ENCODE measurements around the gene PDE3B. TPM values are rescaled to one million over a fixed set of nuclear protein-coding genes. Genes with fewer than 3 reads are reported as not detected.
"Not testable (repeated sequence)": the region's sequence is repeated elsewhere in the genome, so short reads cannot be mapped to it uniquely, and the experiment has no call there.

The PDE3B gene
- total RNA-seq, 5 donors from 2014 or later (not counting 1 experiment from before 2014, with no cell fraction given) = 130 to 162 (median 143) TPM

GRCh38 chr11:14793546-14793945 is 149.9 kb downstream of the PDE3B start:
- WGBS (ENCODE audit: insufficient coverage) = no CpG with 5 or more reads among the region's 2 CpGs
- Mint-ChIP-seq H3K4me1 (peaks cover 29 to 53% (median 38%) of the 10 kb centered on the region in 3 donors), H3K4me3 (no peak overlapping the region), H3K27ac (no peak overlapping the region), H3K9me3 (peaks cover 0 to 5% (median 4%) of the 10 kb centered on the region in 3 donors), H3K36me3 (peaks cover 58% of the 10 kb centered on the region), H3K27me3 (no peaks in the 10 kb centered on the region)
- no peaks in the 10 kb centered on the region for H3K4me1 ChIP-seq (ENCODE audit: control insufficient read depth in 1 of 2, extremely low read depth in 1 of 2, insufficient read depth in 2 of 2, low read length in 2 of 2)
- ChIA-PET CTCF (interaction anchor here in 1 of 2 donors (0.7 kb wide), 1 partner anchor 39 kb away, joined by 4 read pairs; no protein-coding TSS in a partner anchor), POLR2A (interaction anchor here (0.8 to 1.2 kb wide), 2 partner anchors 27 to 247 kb away, joined by 3 to 5 read pairs; no protein-coding TSS in a partner anchor)
- H3K36me3 ChIP-seq (ENCODE audit: control insufficient read depth in 2 of 2, extremely low read depth in 1 of 2, insufficient read depth in 1 of 2, low read length in 1 of 2) = peaks cover 4 to 13% of the 10 kb centered on the region in 2 donors
- H3K4me3 ChIP-seq (ENCODE audit: control insufficient read depth in 1 of 2, extremely low read depth in 1 of 2, low read length in 1 of 2) = no peak overlapping the region
- DNase-seq (no peak), ATAC-seq (replicated peaks in 1 of 4) (no peak)
- no peaks in the 10 kb centered on the region for H3K9me3 ChIP-seq
- H3K27ac ChIP-seq (ENCODE audit: low read length) = no peak overlapping the region
- no peaks in the 10 kb centered on the region for H3K27me3 ChIP-seq (replicated peaks in 1 of 2; ENCODE audit: control insufficient read depth in 2 of 2, extremely low read depth in 1 of 2, insufficient read depth in 2 of 2, low read length in 1 of 2)

GRCh38 chr11:14796028-14796427 is 152.4 kb downstream of the PDE3B start:
- 100% methylated on average over 1 of the region's 4 CpGs for WGBS (ENCODE audit: insufficient coverage)
- H3K27me3 Mint-ChIP-seq; H3K27ac Mint-ChIP-seq; H3K4me3 ChIP-seq (ENCODE audit: control insufficient read depth in 1 of 2, extremely low read depth in 1 of 2, low read length in 1 of 2); H3K27me3 ChIP-seq (replicated peaks in 1 of 2; ENCODE audit: control insufficient read depth in 2 of 2, extremely low read depth in 1 of 2, insufficient read depth in 2 of 2, low read length in 1 of 2); DNase-seq; H3K4me1 ChIP-seq (ENCODE audit: control insufficient read depth in 1 of 2, extremely low read depth in 1 of 2, insufficient read depth in 2 of 2, low read length in 2 of 2); H3K27ac ChIP-seq (ENCODE audit: low read length); H3K4me3 Mint-ChIP-seq; H3K9me3 ChIP-seq; ATAC-seq (replicated peaks in 1 of 4); H3K9me3 Mint-ChIP-seq: not testable (repeated sequence)
- peaks cover 39 to 57% (median 47%) of the 10 kb centered on the region in 3 donors for H3K4me1 Mint-ChIP-seq
- peaks cover 73% of the 10 kb centered on the region for H3K36me3 Mint-ChIP-seq
- ChIA-PET CTCF (interaction anchor here in 1 of 2 donors (1.0 kb wide), 1 partner anchor 110 kb away, joined by 3 read pairs; no protein-coding TSS in a partner anchor), POLR2A (interaction anchor here in 1 of 2 donors (0.7 kb wide), 1 partner anchor 162 kb away, joined by 3 read pairs; no protein-coding TSS in a partner anchor)
- peaks cover 4 to 12% of the 10 kb centered on the region in 2 donors for H3K36me3 ChIP-seq (ENCODE audit: control insufficient read depth in 2 of 2, extremely low read depth in 1 of 2, insufficient read depth in 1 of 2, low read length in 1 of 2)

DNA sequence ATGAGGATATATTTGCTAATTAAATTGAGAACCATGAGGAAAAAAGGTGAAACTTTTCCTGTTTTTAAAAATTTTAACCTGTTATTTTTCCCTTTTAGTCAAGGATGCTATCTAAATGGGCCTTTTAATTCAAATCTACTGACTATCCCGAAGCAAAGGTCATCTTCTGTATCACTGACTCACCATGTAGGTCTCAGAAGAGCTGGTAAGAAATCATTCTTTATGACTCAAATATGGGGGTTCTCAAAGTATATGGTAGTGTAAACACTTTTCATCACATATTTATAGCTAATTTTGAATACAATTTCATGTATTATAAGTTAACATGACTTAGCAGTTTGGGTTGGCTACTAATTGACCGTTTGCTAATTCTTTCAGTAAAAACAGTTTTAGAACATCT is 160.2 kb downstream of the PDE3B start:
- H3K27ac ChIP-seq (ENCODE audit: low read length) = no peak overlapping the region
- no peak for ATAC-seq (replicated peaks in 1 of 4)
- H3K9me3 ChIP-seq = peaks cover 3% of the 10 kb centered on the region
- CTCF ChIA-PET = no interaction called here
- H3K4me3 ChIP-seq (ENCODE audit: control insufficient read depth in 1 of 2, extremely low read depth in 1 of 2, low read length in 1 of 2) = no peak overlapping the region
- peaks cover 0 to 31% of the 10 kb centered on the region in 2 donors for H3K36me3 ChIP-seq (ENCODE audit: control insufficient read depth in 2 of 2, extremely low read depth in 1 of 2, insufficient read depth in 1 of 2, low read length in 1 of 2)
- Mint-ChIP-seq H3K27me3 (no peaks in the 10 kb centered on the region), H3K9me3 (peaks cover 3 to 12% (median 8%) of the 10 kb centered on the region in 3 donors), H3K27ac (no peak overlapping the region), H3K4me1 (peaks cover 12 to 30% (median 25%) of the 10 kb centered on the region in 3 donors), H3K4me3 (no peak overlapping the region), H3K36me3 (peaks cover 76% of the 10 kb centered on the region)
- DNase-seq = no peak
- WGBS (ENCODE audit: insufficient coverage) = no CpG with 5 or more reads among the region's 2 CpGs
- POLR2A ChIA-PET = interaction anchor here in 1 of 2 donors (0.6 kb wide), 1 partner anchor 86 kb away, joined by 5 read pairs; no protein-coding TSS in a partner anchor
- no peaks in the 10 kb centered on the region for H3K27me3 ChIP-seq (replicated peaks in 1 of 2; ENCODE audit: control insufficient read depth in 2 of 2, extremely low read depth in 1 of 2, insufficient read depth in 2 of 2, low read length in 1 of 2)
- no peaks in the 10 kb centered on the region for H3K4me1 ChIP-seq (ENCODE audit: control insufficient read depth in 1 of 2, extremely low read depth in 1 of 2, insufficient read depth in 2 of 2, low read length in 2 of 2)

- peaks cover 3 to 12% (median 8%) of the 10 kb centered on the region in 3 donors for H3K9me3 Mint-ChIP-seq
- CTCF ChIA-PET = no interaction called here
- Histone ChIP-seq H3K4me3 (ENCODE audit: control insufficient read depth in 1 of 2, extremely low read depth in 1 of 2, low read length in 1 of 2) (no peak overlapping the region), H3K27ac (ENCODE audit: low read length) (no peak overlapping the region), H3K36me3 (ENCODE audit: control insufficient read depth in 2 of 2, extremely low read depth in 1 of 2, insufficient read depth in 1 of 2, low read length in 1 of 2) (peaks cover 0 to 14% of the 10 kb centered on the region in 2 donors), H3K9me3 (no peaks in the 10 kb centered on the region), H3K27me3 (replicated peaks in 1 of 2; ENCODE audit: control insufficient read depth in 2 of 2, extremely low read depth in 1 of 2, insufficient read depth in 2 of 2, low read length in 1 of 2) (no peaks in the 10 kb centered on the region), H3K4me1 (ENCODE audit: control insufficient read depth in 1 of 2, extremely low read depth in 1 of 2, insufficient read depth in 2 of 2, low read length in 2 of 2) (no peaks in the 10 kb centered on the region)
- H3K4me3 Mint-ChIP-seq = no peak overlapping the region
- H3K36me3 Mint-ChIP-seq = peaks cover 67% of the 10 kb centered on the region
- H3K27me3 Mint-ChIP-seq = no peaks in the 10 kb centered on the region
- no peak overlapping the region for H3K27ac Mint-ChIP-seq
- POLR2A ChIA-PET = no interaction called here
- H3K4me1 Mint-ChIP-seq = peaks cover 0 to 5% (median 3%) of the 10 kb centered on the region in 3 donors
- DNase-seq (no peak), ATAC-seq (replicated peaks in 1 of 4) (no peak)
These were observed 165.9 kb downstream of the PDE3B start for GRCh38 chr11:14809466-14809865.

- DNase-seq (no peak), ATAC-seq (replicated peaks in 1 of 4) (no peak)
- Mint-ChIP-seq H3K4me1 (peaks cover 0 to 5% (median 2%) of the 10 kb centered on the region in 3 donors), H3K27ac (peak overlapping the region in 1 of 2 donors; percentile 28), H3K36me3 (peaks cover 59% of the 10 kb centered on the region), H3K9me3 (no peaks in the 10 kb centered on the region), H3K4me3 (no peak overlapping the region), H3K27me3 (no peaks in the 10 kb centered on the region)
- WGBS (ENCODE audit: insufficient coverage) = 100% methylated on average over 2 of the region's 3 CpGs
- CTCF ChIA-PET = no interaction called here
- Histone ChIP-seq H3K4me1 (ENCODE audit: control insufficient read depth in 1 of 2, extremely low read depth in 1 of 2, insufficient read depth in 2 of 2, low read length in 2 of 2) (no peaks in the 10 kb centered on the region), H3K4me3 (ENCODE audit: control insufficient read depth in 1 of 2, extremely low read depth in 1 of 2, low read length in 1 of 2) (no peak overlapping the region), H3K9me3 (no peaks in the 10 kb centered on the region), H3K27ac (ENCODE audit: low read length) (no peak overlapping the region), H3K27me3 (replicated peaks in 1 of 2; ENCODE audit: control insufficient read depth in 2 of 2, extremely low read depth in 1 of 2, insufficient read depth in 2 of 2, low read length in 1 of 2) (no peaks in the 10 kb centered on the region), H3K36me3 (ENCODE audit: control insufficient read depth in 2 of 2, extremely low read depth in 1 of 2, insufficient read depth in 1 of 2, low read length in 1 of 2) (peaks cover 4 to 19% of the 10 kb centered on the region in 2 donors)
- POLR2A ChIA-PET = no interaction called here
These were observed 169.2 kb downstream of the PDE3B start for GRCh38 chr11:14812757-14813156.

DNA sequence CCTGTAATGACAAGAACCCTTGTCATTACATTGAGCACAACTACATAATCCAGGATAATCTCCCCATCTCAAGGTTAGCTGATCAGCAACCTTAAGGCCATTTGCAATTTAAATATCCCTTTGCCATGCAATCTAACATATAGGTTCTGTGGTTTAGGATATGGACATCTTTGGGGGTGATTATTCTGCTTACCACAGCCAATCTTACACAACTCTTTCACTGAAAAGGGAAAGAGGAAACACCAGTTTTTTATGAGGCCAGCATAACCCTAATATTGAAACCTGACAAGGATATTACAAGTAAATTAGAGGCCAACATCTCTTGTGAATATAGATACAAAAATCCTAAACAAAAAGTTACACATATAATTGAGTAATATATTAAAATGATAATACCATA is 169.9 kb downstream of the PDE3B start:
- no peak overlapping the region for H3K4me3 Mint-ChIP-seq
- no peak overlapping the region for H3K27ac Mint-ChIP-seq
- H3K9me3 ChIP-seq = no peaks in the 10 kb centered on the region
- no peaks in the 10 kb centered on the region for H3K27me3 Mint-ChIP-seq
- H3K27me3 ChIP-seq (replicated peaks in 1 of 2; ENCODE audit: control insufficient read depth in 2 of 2, extremely low read depth in 1 of 2, insufficient read depth in 2 of 2, low read length in 1 of 2) = no peaks in the 10 kb centered on the region
- H3K4me1 ChIP-seq (ENCODE audit: control insufficient read depth in 1 of 2, extremely low read depth in 1 of 2, insufficient read depth in 2 of 2, low read length in 2 of 2) = no peaks in the 10 kb centered on the region
- ATAC-seq (replicated peaks in 1 of 4) (no peak), DNase-seq (no peak)
- ChIA-PET CTCF (no interaction called here), POLR2A (no interaction called here)
- H3K4me1 Mint-ChIP-seq = peaks cover 0 to 5% (median 2%) of the 10 kb centered on the region in 3 donors
- peaks cover 55% of the 10 kb centered on the region for H3K36me3 Mint-ChIP-seq
- H3K36me3 ChIP-seq (ENCODE audit: control insufficient read depth in 2 of 2, extremely low read depth in 1 of 2, insufficient read depth in 1 of 2, low read length in 1 of 2) = peaks cover 4 to 23% of the 10 kb centered on the region in 2 donors
- no peak overlapping the region for H3K27ac ChIP-seq (ENCODE audit: low read length)
- H3K4me3 ChIP-seq (ENCODE audit: control insufficient read depth in 1 of 2, extremely low read depth in 1 of 2, low read length in 1 of 2) = no peak overlapping the region
- H3K9me3 Mint-ChIP-seq = no peaks in the 10 kb centered on the region

Measured in T-cell (primary cell).